ENCODE data around the gene MACO1.
"Not testable (repeated sequence)": the region's sequence is repeated elsewhere in the genome, so short reads cannot be mapped to it uniquely, and the experiment has no call there.

MACO1 gene

GRCh38 chr1:25435397-25436108, 4.9 kb downstream of the MACO1 start:
- no peaks in the 10 kb centered on the region for H3K36me3 Mint-ChIP-seq
- H3K9me3 Mint-ChIP-seq = no peaks in the 10 kb centered on the region
- peaks cover 66% of the 10 kb centered on the region for H3K4me1 Mint-ChIP-seq
- peak overlapping the region; percentile 68 for H3K27ac Mint-ChIP-seq
- H3K27me3 Mint-ChIP-seq = no peaks in the 10 kb centered on the region
- H3K4me3 Mint-ChIP-seq = peak overlapping the region; percentile 63

- no peak overlapping the region for H3K4me3 Mint-ChIP-seq
- H3K27me3 Mint-ChIP-seq = no peaks in the 10 kb centered on the region
- H3K27ac Mint-ChIP-seq = no peak overlapping the region
- peaks cover 74% of the 10 kb centered on the region for H3K4me1 Mint-ChIP-seq
- H3K36me3 Mint-ChIP-seq = peaks cover 2% of the 10 kb centered on the region
- no peaks in the 10 kb centered on the region for H3K9me3 Mint-ChIP-seq
Measured at GRCh38 chr1:25437672-25438071, 7.0 kb downstream of the MACO1 start.

- H3K4me3 Mint-ChIP-seq = no peak overlapping the region
- peaks cover 3% of the 10 kb centered on the region for H3K36me3 Mint-ChIP-seq
- H3K9me3 Mint-ChIP-seq = no peaks in the 10 kb centered on the region
- peaks cover 68% of the 10 kb centered on the region for H3K4me1 Mint-ChIP-seq
- H3K27ac Mint-ChIP-seq = no peak overlapping the region
- no peaks in the 10 kb centered on the region for H3K27me3 Mint-ChIP-seq
Measured at GRCh38 chr1:25439287-25439686, 8.6 kb downstream of the MACO1 start.

- no peaks in the 10 kb centered on the region for H3K27me3 Mint-ChIP-seq
- peaks cover 3% of the 10 kb centered on the region for H3K36me3 Mint-ChIP-seq
- H3K4me3 Mint-ChIP-seq = no peak overlapping the region
- H3K9me3 Mint-ChIP-seq = no peaks in the 10 kb centered on the region
- H3K27ac Mint-ChIP-seq = peak overlapping the region; percentile 25
- H3K4me1 Mint-ChIP-seq = peaks cover 62% of the 10 kb centered on the region
Measured at GRCh38 chr1:25442178-25442577, 11.5 kb downstream of the MACO1 start.

GRCh38 chr1:25443030-25443699, 12.5 kb downstream of the MACO1 start:
- Mint-ChIP-seq H3K4me3 (peak overlapping the region; percentile 5), H3K36me3 (peaks cover 5% of the 10 kb centered on the region), H3K4me1 (peaks cover 60% of the 10 kb centered on the region), H3K27ac (peak overlapping the region; percentile 36), H3K27me3 (no peaks in the 10 kb centered on the region), H3K9me3 (no peaks in the 10 kb centered on the region)

- not testable (repeated sequence) for H3K36me3 Mint-ChIP-seq, H3K27me3 Mint-ChIP-seq, H3K9me3 Mint-ChIP-seq, H3K4me3 Mint-ChIP-seq, H3K27ac Mint-ChIP-seq
- H3K4me1 Mint-ChIP-seq = peaks cover 60% of the 10 kb centered on the region
Measured at GRCh38 chr1:25444604-25445003, 13.9 kb downstream of the MACO1 start.

- Mint-ChIP-seq H3K36me3 (peaks cover 7% of the 10 kb centered on the region), H3K27me3 (no peaks in the 10 kb centered on the region), H3K4me1 (peaks cover 56% of the 10 kb centered on the region), H3K4me3 (no peak overlapping the region), H3K9me3 (no peaks in the 10 kb centered on the region), H3K27ac (no peak overlapping the region)
Measured at GRCh38 chr1:25445993-25446538, 15.4 kb downstream of the MACO1 start.

GRCh38 chr1:25447547-25447946, 16.9 kb downstream of the MACO1 start:
- Mint-ChIP-seq H3K4me1 (peaks cover 43% of the 10 kb centered on the region), H3K36me3 (peaks cover 7% of the 10 kb centered on the region), H3K27ac (no peak overlapping the region), H3K9me3 (no peaks in the 10 kb centered on the region), H3K4me3 (no peak overlapping the region), H3K27me3 (no peaks in the 10 kb centered on the region)

- no peak overlapping the region for H3K4me3 Mint-ChIP-seq
- H3K9me3 Mint-ChIP-seq = no peaks in the 10 kb centered on the region
- no peak overlapping the region for H3K27ac Mint-ChIP-seq
- H3K27me3 Mint-ChIP-seq = no peaks in the 10 kb centered on the region
- H3K36me3 Mint-ChIP-seq = peaks cover 8% of the 10 kb centered on the region
- H3K4me1 Mint-ChIP-seq = peaks cover 20% of the 10 kb centered on the region
Measured at GRCh38 chr1:25450891-25451290, 20.2 kb downstream of the MACO1 start.

GRCh38 chr1:25451908-25452307, 21.2 kb downstream of the MACO1 start:
- no peaks in the 10 kb centered on the region for H3K27me3 Mint-ChIP-seq
- H3K36me3 Mint-ChIP-seq = peaks cover 8% of the 10 kb centered on the region
- H3K4me1 Mint-ChIP-seq = peaks cover 12% of the 10 kb centered on the region
- H3K27ac Mint-ChIP-seq = no peak overlapping the region
- no peaks in the 10 kb centered on the region for H3K9me3 Mint-ChIP-seq
- H3K4me3 Mint-ChIP-seq = no peak overlapping the region

- Mint-ChIP-seq H3K4me1 (no peaks in the 10 kb centered on the region), H3K9me3 (no peaks in the 10 kb centered on the region), H3K4me3 (no peak overlapping the region), H3K27me3 (no peaks in the 10 kb centered on the region), H3K36me3 (peaks cover 15% of the 10 kb centered on the region), H3K27ac (no peak overlapping the region)
Measured at GRCh38 chr1:25456502-25456901, 25.8 kb downstream of the MACO1 start.

- H3K27ac Mint-ChIP-seq = no peak overlapping the region
- no peaks in the 10 kb centered on the region for H3K27me3 Mint-ChIP-seq
- H3K36me3 Mint-ChIP-seq = peaks cover 18% of the 10 kb centered on the region
- H3K4me3 Mint-ChIP-seq = no peak overlapping the region
- no peaks in the 10 kb centered on the region for H3K9me3 Mint-ChIP-seq
- peaks cover 11% of the 10 kb centered on the region for H3K4me1 Mint-ChIP-seq
Measured at GRCh38 chr1:25458541-25459298, 28.0 kb downstream of the MACO1 start.

- H3K9me3 Mint-ChIP-seq = no peaks in the 10 kb centered on the region
- H3K36me3 Mint-ChIP-seq = peaks cover 15% of the 10 kb centered on the region
- no peaks in the 10 kb centered on the region for H3K27me3 Mint-ChIP-seq
- H3K4me3 Mint-ChIP-seq = no peak overlapping the region
- no peak overlapping the region for H3K27ac Mint-ChIP-seq
- peaks cover 14% of the 10 kb centered on the region for H3K4me1 Mint-ChIP-seq
Measured at GRCh38 chr1:25460020-25460419, 29.3 kb downstream of the MACO1 start.

GRCh38 chr1:25460816-25461215, 30.1 kb downstream of the MACO1 start:
- H3K4me1 Mint-ChIP-seq = peaks cover 19% of the 10 kb centered on the region
- H3K36me3 Mint-ChIP-seq = peaks cover 17% of the 10 kb centered on the region
- H3K27ac Mint-ChIP-seq, H3K9me3 Mint-ChIP-seq, H3K4me3 Mint-ChIP-seq, H3K27me3 Mint-ChIP-seq: not testable (repeated sequence)

GRCh38 chr1:25461849-25462248, 31.2 kb downstream of the MACO1 start:
- Mint-ChIP-seq H3K4me1 (peaks cover 26% of the 10 kb centered on the region), H3K27ac (no peak overlapping the region), H3K36me3 (peaks cover 17% of the 10 kb centered on the region)

GRCh38 chr1:25462732-25463131, 32.0 kb downstream of the MACO1 start:
- Mint-ChIP-seq H3K4me3 (no peak overlapping the region), H3K9me3 (no peaks in the 10 kb centered on the region), H3K4me1 (peaks cover 34% of the 10 kb centered on the region), H3K36me3 (peaks cover 17% of the 10 kb centered on the region), H3K27me3 (no peaks in the 10 kb centered on the region), H3K27ac (peak overlapping the region; percentile 42)

More at GRCh38 chr1:25461849-25462248, 31.2 kb downstream of the MACO1 start:
- Mint-ChIP-seq H3K27me3 (no peaks in the 10 kb centered on the region), H3K9me3 (no peaks in the 10 kb centered on the region), H3K4me3 (no peak overlapping the region)

Data from activated naive CD4-positive, alpha-beta T cell treated with anti-CD3 and anti-CD28 coated beads, Interleukin-2, amount 50 U/mL, for 24 hours (primary cell).